ENCODE data around the gene LRRC37B. TPM values are rescaled to one million over a fixed set of nuclear protein-coding genes. Genes with fewer than 3 reads are reported as not detected.

Gene LRRC37B
- total RNA-seq, 4 donors from 2014 or later: 14.7 to 22.4 (median 16.8) TPM

- no peak for TF ChIP-seq CTCF (IDR thresholded peaks at IDR 0.05; ENCODE audit: low read depth)
Observed at GRCh38 chr17:32016231-32016630, 9.0 kb downstream of the LRRC37B start.

GRCh38 chr17:32019228-32019627 lies 12.0 kb downstream of the LRRC37B start:
- no peak for TF ChIP-seq CTCF (IDR thresholded peaks at IDR 0.05; ENCODE audit: low read depth)

DNA sequence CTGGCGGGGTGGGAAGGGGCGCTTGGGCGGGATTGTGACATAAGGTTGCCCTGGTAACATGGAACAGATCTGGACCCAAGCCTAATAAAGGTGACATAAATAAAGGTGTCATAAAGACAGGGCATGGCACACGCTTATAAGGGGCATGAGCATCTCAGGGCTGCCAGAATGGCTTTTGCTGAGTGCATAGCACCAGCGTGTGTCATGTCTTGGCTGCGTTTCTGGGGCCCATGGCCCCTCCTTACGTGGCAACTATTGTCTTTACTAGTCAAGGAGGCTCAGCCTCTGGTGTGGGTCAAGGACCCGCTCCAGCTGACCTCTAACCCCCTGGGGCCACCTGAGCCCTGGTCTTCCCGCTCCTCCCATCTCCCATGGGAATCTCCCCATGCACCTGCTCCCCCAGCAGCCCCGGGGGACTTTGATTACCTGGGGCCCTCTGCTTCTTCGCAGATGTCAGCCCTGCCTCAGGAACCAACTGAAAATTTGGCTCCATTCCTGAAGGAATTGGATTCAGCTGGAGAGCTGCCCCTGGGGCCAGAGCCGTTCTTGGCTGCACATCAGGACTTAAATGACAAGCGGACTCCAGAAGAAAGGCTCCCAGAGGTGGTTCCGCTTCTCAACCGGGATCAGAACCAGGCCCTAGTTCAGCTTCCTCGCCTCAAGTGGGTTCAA lies 13.9 kb downstream of the LRRC37B start:
- TF ChIP-seq CTCF (IDR thresholded peaks at IDR 0.05; ENCODE audit: low read depth): no peak

GRCh38 chr17:32021615-32021955 lies 14.4 kb downstream of the LRRC37B start:
- TF ChIP-seq CTCF (IDR thresholded peaks at IDR 0.05; ENCODE audit: low read depth): no peak

- TF ChIP-seq CTCF (IDR thresholded peaks at IDR 0.05; ENCODE audit: low read depth): no peak
Observed at GRCh38 chr17:32033223-32033622, 26.0 kb downstream of the LRRC37B start.

- no peak for TF ChIP-seq CTCF (IDR thresholded peaks at IDR 0.05; ENCODE audit: low read depth)
Observed at GRCh38 chr17:32099686-32100085, 92.5 kb downstream of the LRRC37B start.

DNA sequence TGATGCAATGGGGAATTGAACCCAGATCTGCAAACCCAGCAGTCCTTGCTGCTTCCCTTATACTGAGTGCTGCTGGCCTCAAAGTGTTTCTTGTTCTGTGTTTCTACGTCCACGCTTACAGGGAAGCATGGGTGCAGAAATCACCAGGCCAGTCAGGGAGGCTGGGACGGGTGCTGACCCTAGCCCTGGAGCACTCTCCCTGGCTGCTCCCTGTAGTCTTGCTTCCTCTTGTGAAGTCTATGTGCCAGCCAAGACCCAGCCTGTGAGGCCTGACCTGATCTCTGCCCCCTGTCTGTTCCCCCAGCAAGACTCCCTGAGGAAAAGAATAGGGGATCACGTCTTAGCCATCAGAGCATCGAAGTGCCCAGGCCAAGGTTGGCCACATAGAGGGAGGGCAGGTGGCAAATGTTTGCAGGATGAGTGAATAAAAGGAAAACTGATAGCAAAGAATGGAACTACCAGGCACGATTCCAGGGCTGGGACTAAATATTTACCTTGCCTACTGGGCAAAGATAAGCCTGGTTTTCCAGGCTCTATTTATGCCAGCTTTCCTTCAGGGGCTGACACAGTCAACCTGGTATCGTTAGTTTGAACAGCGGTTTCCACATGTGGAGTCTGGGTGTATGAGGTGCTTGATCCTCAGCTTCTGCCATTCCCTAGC lies 93.9 kb downstream of the LRRC37B start:
- TF ChIP-seq CTCF (IDR thresholded peaks at IDR 0.05; ENCODE audit: low read depth): no peak

Measured in subcutaneous adipose tissue (tissue), 4 donors.